OCI-LY3 (cell line): ENCODE data around the gene LIPT2.

Source experiments
- H2AFZ ChIP-seq: fragments of 200-600, 300-600 bp; shearing (Covaris generic); 2 replicates; pipeline ENCODE4 v1.6.0; 2014; ENCODE audit warnings: antibody characterized with exemption, low read depth, low read length
- H3K27ac ChIP-seq: fragments of 200-600, 300-600 bp; sonication (generic); 2 replicates; pipeline ENCODE4 v1.5.1; 2014; ENCODE audit warnings: mild to moderate bottlenecking, low read length, moderate library complexity, mixed read lengths
- H3K27me3 ChIP-seq: fragments of 200-600, 300-600 bp; sonication (generic); 2 replicates; pipeline ENCODE4 v1.6.1; 2014; ENCODE audit warnings: low read depth, low read length, mixed read lengths
- H3K36me3 ChIP-seq: fragments of 200-600, 300-600 bp; sonication (generic); replicated peaks from 2 replicates; pipeline ENCODE3; 2014; ENCODE audit warnings: low read depth, low read length, mixed read lengths
- H3K4me1 ChIP-seq: fragments of 300-600, 200-600 bp; sonication (generic); 2 replicates; pipeline ENCODE4 v1.6.1; 2014; ENCODE audit warnings: low read length, mixed read lengths
- H3K4me2 ChIP-seq: fragments of 200-600, 300-600 bp; sonication (generic); 2 replicates; pipeline ENCODE4 v1.6.1; 2014; ENCODE audit warnings: low read length, mixed read lengths
- H3K4me3 ChIP-seq: fragments of 300-600, 200-600 bp; sonication (generic); 2 replicates; pipeline ENCODE4 v1.5.1; 2014; ENCODE audit warnings: antibody characterized with exemption, mild to moderate bottlenecking, low read length, moderate library complexity
- H3K79me2 ChIP-seq: fragments of 300-600, 200-600 bp; shearing (Covaris generic); 2 replicates; pipeline ENCODE4 v1.6.1; 2014; ENCODE audit warnings: mild to moderate bottlenecking, low read length, mixed read lengths
- H3K9ac ChIP-seq: fragments of 300-600, 200-600 bp; shearing (Covaris generic); 2 replicates; pipeline ENCODE4 v1.6.0; 2014; ENCODE audit warnings: mild to moderate bottlenecking, low read length, moderate library complexity
- H3K9me3 ChIP-seq: fragments of 200-600, 300-600 bp; shearing (Covaris generic); 2 replicates; pipeline ENCODE4 v1.6.1; 2014; ENCODE audit warnings: low read length, mixed read lengths; ENCODE audit not compliant: insufficient read depth
- H4K20me1 ChIP-seq: fragments of 200-600, 300-600 bp; sonication (generic); 2 replicates; pipeline ENCODE4 v1.6.1; 2016; ENCODE audit warnings: low read length, mixed read lengths; ENCODE audit not compliant: insufficient read depth
- EZH2phosphoT487 ChIP-seq: fragments of 200-600 bp; shearing (Covaris generic); IDR thresholded peaks from 2 replicates; pipeline ENCODE4 v1.6.1; 2018; ENCODE audit warnings: antibody characterized with exemption, mixed run types, low read depth
- TF ChIP-seq, protein P1 (sequence below): fragments of 200-600, 300-600 bp; sonication (generic); IDR thresholded peaks from 2 replicates; pipeline ENCODE4 v1.5.1; 2014; ENCODE audit warnings: antibody characterized with exemption, low read length, low read depth

LIPT2 gene

DNA sequence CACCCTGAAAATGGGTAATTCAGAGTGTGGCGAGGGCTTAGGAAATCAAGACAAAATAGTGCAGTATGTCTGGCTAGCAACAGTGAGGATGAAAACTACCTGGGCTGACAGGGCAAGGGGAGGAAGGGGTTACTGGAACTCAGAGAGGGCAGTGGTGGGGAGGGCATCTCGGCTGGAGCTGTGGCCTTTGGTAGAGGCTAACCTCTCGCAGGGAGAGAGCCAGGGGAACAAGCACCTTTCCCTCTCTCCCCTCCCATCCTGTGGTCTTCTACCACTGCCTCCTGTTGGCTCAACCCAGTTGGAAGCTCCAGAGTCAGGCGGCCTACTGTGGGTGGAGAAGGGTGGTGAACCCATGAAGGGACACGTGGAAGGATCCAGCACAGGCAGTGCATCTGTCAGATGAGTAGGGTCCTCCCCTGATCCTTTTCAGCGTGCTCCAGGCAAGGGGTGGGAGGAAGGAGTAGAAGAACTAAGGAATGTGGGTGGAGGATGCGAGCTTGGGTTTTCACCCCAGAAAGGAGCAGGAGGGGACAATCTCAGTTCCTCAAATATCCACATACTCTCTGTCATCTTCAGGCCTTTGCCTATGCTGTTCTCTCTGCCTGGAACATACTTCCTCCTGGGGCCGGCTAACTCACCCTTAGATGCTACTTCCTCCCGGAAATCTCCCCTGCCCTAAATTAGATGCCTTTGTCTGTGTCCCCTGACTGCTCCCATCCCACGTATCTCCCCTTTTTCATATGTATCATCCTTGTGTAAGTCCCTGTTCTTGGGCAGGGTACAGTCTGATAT lies 19.9 kb downstream of the LIPT2 start:
- no peaks in the 10 kb centered on the region for H3K79me2 ChIP-seq
- no peak overlapping the region for H2AFZ ChIP-seq
- H3K4me2 ChIP-seq: no peak overlapping the region
- no peaks in the 10 kb centered on the region for H3K27me3 ChIP-seq
- no peaks in the 10 kb centered on the region for H3K36me3 ChIP-seq
- no peak overlapping the region for H3K4me3 ChIP-seq
- no peaks in the 10 kb centered on the region for H3K4me1 ChIP-seq
- H3K9me3 ChIP-seq: no peaks in the 10 kb centered on the region
- H3K27ac ChIP-seq: no peak overlapping the region
- TF ChIP-seq EZH2phosphoT487: no peak
- TF ChIP-seq, protein P1, sequence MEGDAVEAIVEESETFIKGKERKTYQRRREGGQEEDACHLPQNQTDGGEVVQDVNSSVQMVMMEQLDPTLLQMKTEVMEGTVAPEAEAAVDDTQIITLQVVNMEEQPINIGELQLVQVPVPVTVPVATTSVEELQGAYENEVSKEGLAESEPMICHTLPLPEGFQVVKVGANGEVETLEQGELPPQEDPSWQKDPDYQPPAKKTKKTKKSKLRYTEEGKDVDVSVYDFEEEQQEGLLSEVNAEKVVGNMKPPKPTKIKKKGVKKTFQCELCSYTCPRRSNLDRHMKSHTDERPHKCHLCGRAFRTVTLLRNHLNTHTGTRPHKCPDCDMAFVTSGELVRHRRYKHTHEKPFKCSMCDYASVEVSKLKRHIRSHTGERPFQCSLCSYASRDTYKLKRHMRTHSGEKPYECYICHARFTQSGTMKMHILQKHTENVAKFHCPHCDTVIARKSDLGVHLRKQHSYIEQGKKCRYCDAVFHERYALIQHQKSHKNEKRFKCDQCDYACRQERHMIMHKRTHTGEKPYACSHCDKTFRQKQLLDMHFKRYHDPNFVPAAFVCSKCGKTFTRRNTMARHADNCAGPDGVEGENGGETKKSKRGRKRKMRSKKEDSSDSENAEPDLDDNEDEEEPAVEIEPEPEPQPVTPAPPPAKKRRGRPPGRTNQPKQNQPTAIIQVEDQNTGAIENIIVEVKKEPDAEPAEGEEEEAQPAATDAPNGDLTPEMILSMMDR: no peak
- H3K9ac ChIP-seq: no peak overlapping the region
- H4K20me1 ChIP-seq: no peaks in the 10 kb centered on the region

DNA sequence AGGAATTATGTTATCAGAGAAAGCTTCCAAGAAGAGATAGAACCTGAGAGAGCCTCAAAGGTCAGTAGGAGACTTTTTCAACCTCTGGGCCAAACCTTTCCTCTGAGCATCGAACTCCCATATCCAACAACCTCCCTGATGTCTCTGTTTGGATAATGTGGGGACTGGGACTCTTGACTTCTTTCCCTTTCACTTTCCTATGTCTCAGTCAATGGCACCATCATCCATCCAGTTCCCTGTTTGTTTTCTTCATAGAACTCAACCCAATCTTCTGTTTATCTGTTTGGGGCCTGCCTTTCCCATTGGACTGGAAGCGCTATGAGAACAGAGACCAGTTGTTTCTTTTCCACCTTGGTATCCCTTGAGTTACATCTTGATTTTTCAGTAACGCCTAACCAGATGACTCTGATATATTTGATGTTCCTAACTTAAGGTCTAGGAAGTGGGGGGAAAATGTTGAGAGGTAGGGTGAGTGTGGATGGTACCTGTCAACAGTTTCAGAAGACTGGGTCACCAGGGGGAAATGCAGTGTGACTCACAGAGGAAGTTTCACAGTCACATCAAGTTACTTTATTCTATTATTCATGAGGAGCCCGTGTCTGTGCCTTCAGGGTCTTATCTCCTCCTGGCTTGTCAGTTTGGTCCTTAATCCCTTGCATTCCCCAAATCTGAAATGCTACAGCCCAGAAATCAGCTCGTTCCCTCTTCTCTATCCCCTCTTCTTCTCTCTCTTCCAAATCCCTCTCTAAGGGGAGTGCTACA lies 21.7 kb downstream of the LIPT2 start:
- no peak overlapping the region for H2AFZ ChIP-seq
- TF ChIP-seq EZH2phosphoT487: no peak
- TF ChIP-seq, protein P1: no peak
- H3K9me3 ChIP-seq: no peaks in the 10 kb centered on the region
- H3K79me2 ChIP-seq: no peaks in the 10 kb centered on the region
- no peaks in the 10 kb centered on the region for H3K4me1 ChIP-seq
- no peaks in the 10 kb centered on the region for H3K36me3 ChIP-seq
- no peak overlapping the region for H3K4me3 ChIP-seq
- H3K4me2 ChIP-seq: no peak overlapping the region
- H3K27me3 ChIP-seq: no peaks in the 10 kb centered on the region
- H3K27ac ChIP-seq: no peak overlapping the region
- H4K20me1 ChIP-seq: no peaks in the 10 kb centered on the region
- H3K9ac ChIP-seq: no peak overlapping the region

DNA sequence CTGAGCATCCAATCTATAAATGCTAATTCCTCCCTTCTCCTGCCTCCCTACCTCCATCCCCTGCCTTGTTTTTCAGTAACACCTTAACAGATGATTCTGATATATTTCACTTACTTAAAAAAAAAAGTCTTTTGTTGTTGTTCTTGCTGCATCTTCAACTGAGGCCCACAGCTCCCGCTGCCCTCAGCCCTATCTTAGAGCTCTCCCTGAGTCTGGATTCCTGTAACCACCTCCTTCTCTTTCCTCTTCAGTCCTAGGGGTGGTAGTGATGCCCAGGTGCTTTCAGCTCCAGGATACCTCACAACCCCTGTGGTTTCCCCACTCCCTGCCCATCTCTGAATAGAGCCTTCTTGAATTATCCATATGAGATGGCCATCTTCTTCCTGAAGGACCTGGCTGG lies 22.5 kb downstream of the LIPT2 start:
- no peak overlapping the region for H3K4me3 ChIP-seq
- H3K4me2 ChIP-seq: no peak overlapping the region
- no peak overlapping the region for H3K9ac ChIP-seq
- no peaks in the 10 kb centered on the region for H3K4me1 ChIP-seq
- TF ChIP-seq EZH2phosphoT487: no peak
- TF ChIP-seq, protein P1: no peak
- H3K36me3 ChIP-seq: no peaks in the 10 kb centered on the region
- H2AFZ ChIP-seq: no peak overlapping the region
- no peaks in the 10 kb centered on the region for H3K27me3 ChIP-seq
- no peak overlapping the region for H3K27ac ChIP-seq
- H3K79me2 ChIP-seq: no peaks in the 10 kb centered on the region
- no peaks in the 10 kb centered on the region for H3K9me3 ChIP-seq
- H4K20me1 ChIP-seq: no peaks in the 10 kb centered on the region

DNA sequence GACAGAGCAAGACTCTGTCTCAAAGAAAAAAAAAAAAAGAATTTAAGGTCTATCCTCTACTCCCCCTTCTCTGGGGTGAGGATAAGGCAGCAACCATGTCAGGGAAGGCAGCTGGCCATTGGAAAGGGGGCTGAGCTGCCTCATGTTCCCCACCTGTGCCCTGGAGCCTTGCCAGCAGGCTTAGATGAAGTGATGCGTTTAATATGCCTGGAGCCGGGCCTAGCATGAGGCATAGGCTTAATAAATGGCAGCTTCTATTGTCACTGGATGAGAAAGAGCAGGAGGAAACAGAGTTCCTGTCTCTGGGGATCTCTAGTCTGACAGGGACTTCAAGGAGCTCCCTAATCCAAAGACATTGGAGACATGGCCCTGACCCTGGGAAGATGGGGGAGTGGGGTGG lies 23.0 kb downstream of the LIPT2 start:
- Histone ChIP-seq H3K9ac (no peak overlapping the region), H3K9me3 (no peaks in the 10 kb centered on the region), H3K79me2 (no peaks in the 10 kb centered on the region), H3K27ac (no peak overlapping the region), H3K4me3 (no peak overlapping the region), H3K36me3 (no peaks in the 10 kb centered on the region), H3K4me1 (no peaks in the 10 kb centered on the region), H3K4me2 (no peak overlapping the region), H3K27me3 (no peaks in the 10 kb centered on the region), H2AFZ (no peak overlapping the region), H4K20me1 (no peaks in the 10 kb centered on the region)
- TF ChIP-seq, protein P1: no peak
- TF ChIP-seq EZH2phosphoT487: no peak
